ENCODE measurements around the gene TP53AIP1. TPM values are rescaled to one million over a fixed set of nuclear protein-coding genes. Genes with fewer than 3 reads are reported as not detected.
A peak's percentile ranks its signal among the peaks of the same experiment; 100 is the strongest.

The TP53AIP1 gene
- total RNA-seq, 1 donor from 2014 or later = not detected

DNA sequence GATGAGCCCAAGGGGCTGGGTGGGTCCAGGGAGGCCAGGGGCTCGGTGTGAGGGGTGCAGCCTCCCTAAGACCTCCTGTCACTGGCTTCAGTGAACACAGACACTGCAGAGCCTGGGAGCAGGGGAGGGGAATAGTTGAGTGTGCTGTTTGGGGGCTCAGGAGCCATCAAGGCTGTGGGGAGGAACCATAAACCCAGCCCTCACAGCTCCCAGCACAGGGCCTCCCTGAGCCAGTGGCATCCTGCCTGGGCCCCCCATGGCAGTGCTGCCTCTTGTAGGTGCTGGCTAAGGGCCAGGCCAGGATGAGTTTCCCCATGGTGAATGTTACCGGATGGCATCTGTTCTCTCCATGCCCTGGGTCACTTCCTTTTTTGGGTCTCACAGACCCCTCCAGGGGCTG lies 26.0 kb downstream of the TP53AIP1 start:
- Histone ChIP-seq H3K4me1 (peaks cover 20% of the 10 kb centered on the region), H3K36me3 (no peaks in the 10 kb centered on the region), H3K9me3 (replicated peaks) (no peaks in the 10 kb centered on the region), H3K4me3 (no peak overlapping the region), H3K27me3 (ENCODE audit: low read depth) (peaks cover 3% of the 10 kb centered on the region), H3K27ac (replicated peaks) (no peak overlapping the region)
- peak; percentile 7 for DNase-seq
- TF ChIP-seq, protein P1, sequence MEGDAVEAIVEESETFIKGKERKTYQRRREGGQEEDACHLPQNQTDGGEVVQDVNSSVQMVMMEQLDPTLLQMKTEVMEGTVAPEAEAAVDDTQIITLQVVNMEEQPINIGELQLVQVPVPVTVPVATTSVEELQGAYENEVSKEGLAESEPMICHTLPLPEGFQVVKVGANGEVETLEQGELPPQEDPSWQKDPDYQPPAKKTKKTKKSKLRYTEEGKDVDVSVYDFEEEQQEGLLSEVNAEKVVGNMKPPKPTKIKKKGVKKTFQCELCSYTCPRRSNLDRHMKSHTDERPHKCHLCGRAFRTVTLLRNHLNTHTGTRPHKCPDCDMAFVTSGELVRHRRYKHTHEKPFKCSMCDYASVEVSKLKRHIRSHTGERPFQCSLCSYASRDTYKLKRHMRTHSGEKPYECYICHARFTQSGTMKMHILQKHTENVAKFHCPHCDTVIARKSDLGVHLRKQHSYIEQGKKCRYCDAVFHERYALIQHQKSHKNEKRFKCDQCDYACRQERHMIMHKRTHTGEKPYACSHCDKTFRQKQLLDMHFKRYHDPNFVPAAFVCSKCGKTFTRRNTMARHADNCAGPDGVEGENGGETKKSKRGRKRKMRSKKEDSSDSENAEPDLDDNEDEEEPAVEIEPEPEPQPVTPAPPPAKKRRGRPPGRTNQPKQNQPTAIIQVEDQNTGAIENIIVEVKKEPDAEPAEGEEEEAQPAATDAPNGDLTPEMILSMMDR (IDR thresholded peaks at IDR 0.05; ENCODE audit: borderline replicate concordance) = no peak
- intact Hi-C loops (cut with micrococcal nuclease) = no loop called here

DNA sequence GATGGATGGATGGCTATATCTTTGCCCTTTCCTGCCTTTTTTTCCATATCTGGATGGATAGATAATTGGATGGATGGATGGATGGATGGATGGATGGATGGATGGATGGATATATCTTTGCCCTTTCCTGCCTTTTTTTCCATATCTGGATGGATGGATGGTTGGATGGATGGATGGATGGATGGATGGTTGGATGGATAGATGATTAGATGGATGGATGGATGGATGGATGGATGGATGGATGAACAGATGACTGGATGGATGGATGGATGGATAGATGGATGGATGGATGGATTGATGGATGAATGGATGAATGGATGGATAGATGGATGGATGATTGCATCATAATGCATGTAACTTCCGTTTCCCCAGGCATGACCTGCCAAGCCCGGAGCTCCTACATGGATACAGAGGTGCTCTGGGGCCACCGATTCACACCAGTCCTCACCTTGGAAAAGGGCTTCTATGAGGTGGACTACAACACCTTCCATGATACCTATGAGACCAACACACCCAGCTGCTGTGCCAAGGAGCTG lies 26.6 kb downstream of the TP53AIP1 start:
- no peaks in the 10 kb centered on the region for H3K36me3 ChIP-seq
- intact Hi-C loops (cut with micrococcal nuclease) = no loop called here
- TF ChIP-seq, protein P1 (IDR thresholded peaks at IDR 0.05; ENCODE audit: borderline replicate concordance) = no peak
- no peaks in the 10 kb centered on the region for H3K9me3 ChIP-seq (replicated peaks)
- peaks cover 20% of the 10 kb centered on the region for H3K4me1 ChIP-seq
- H3K27ac ChIP-seq (replicated peaks) = no peak overlapping the region
- no peak overlapping the region for H3K4me3 ChIP-seq
- DNase-seq = peak; percentile 7
- no peaks in the 10 kb centered on the region for H3K27me3 ChIP-seq (ENCODE audit: low read depth)

DNA sequence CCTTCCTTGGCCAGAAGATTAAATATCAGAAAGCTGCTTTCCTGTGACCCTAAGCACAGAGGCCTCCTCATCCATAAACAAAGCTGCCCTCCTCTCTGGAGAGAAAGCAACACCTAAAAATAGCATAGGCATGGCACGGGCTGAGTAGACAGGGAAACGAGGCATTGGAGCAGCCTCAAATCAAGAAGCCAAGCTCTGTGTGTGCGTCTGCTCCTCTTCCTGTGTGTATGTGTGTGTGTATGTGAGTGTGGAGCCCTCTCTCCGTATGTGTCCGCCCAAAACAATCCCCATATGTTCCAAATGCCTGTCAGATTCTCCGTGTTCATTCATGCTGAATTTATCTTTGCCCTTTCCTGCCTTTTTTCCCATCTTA lies 27.5 kb downstream of the TP53AIP1 start:
- Histone ChIP-seq H3K9me3 (replicated peaks) (no peaks in the 10 kb centered on the region), H3K4me3 (no peak overlapping the region), H3K36me3 (no peaks in the 10 kb centered on the region), H3K27ac (replicated peaks) (peak overlapping the region; percentile 42), H3K27me3 (ENCODE audit: low read depth) (no peaks in the 10 kb centered on the region), H3K4me1 (peaks cover 20% of the 10 kb centered on the region)
- intact Hi-C loops (cut with micrococcal nuclease) = no loop called here
- peak; percentile 7 for DNase-seq
- TF ChIP-seq, protein P1 (IDR thresholded peaks at IDR 0.05; ENCODE audit: borderline replicate concordance) = no peak

DNA sequence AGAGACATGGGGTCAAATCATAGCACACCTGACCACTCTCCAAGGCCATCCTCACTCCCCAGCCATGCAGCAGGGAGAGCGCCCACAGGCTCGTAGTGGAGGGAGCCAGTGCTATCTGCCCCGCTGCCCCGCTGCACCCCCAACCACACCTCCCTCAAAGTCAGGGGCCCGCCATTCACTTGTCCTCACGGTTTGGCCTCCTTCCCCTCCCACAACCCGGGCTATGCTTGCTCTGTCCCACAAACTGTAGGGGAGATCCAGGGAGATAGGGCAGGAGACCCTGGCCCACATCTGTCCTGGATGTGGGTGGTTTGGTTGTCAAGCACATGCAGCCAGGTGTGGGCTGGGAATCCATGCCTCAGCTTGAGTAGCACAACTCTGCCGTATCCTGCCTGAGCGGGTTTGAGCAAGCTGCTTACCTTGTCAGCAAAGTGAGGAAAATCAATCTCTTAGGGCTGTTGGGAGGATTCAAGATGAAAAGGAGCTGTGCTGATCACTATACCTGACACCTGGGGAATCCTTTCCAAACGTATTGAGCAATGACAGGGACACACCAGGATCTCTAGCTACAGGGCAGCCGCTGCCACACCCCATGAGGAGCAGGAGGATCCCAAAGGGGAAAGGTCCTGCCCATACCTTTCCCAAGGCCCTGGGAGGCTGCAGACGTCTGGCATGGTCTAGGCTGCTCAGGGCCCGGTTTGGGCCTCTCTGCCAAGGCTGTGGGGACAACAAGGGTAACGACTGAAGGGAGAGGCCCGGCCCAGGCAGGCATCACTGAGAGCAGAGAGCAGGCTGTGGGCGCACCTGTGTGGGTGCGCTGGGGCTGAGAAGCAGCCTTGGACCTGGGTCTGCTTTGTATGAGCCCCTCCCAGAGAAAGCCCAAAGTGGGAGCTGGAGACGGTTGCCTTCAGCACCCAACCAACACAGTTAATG lies 28.2 kb downstream of the TP53AIP1 start:
- intact Hi-C loops (cut with micrococcal nuclease) = no loop called here
- DNase-seq = peak; percentile 10
- peaks cover 23% of the 10 kb centered on the region for H3K4me1 ChIP-seq
- no peaks in the 10 kb centered on the region for H3K36me3 ChIP-seq
- no peaks in the 10 kb centered on the region for H3K27me3 ChIP-seq (ENCODE audit: low read depth)
- H3K9me3 ChIP-seq (replicated peaks) = no peaks in the 10 kb centered on the region
- TF ChIP-seq, protein P1 (IDR thresholded peaks at IDR 0.05; ENCODE audit: borderline replicate concordance) = no peak
- H3K27ac ChIP-seq (replicated peaks) = peak overlapping the region; percentile 42
- H3K4me3 ChIP-seq = no peak overlapping the region

DNA sequence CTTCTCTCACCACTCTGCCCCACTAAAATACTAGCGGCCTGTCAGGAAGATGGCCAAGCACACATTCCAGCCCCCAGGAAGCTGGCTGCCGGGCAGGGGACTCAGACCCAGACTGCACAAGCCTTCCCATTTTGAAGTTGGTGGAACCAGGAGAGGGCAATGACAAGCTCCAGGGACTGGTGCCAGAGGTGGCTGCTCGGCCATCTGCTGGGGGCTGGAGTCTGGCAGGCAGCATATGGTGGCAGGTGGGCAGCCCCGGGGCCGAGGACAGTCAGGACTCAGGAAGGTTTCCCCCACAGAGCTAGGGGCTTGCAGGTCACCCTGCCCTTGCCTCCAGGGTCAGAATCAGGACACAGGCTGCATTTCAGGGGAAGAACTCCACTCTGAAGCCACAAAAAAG lies 28.9 kb downstream of the TP53AIP1 start:
- no peaks in the 10 kb centered on the region for H3K27me3 ChIP-seq (ENCODE audit: low read depth)
- intact Hi-C loops (cut with micrococcal nuclease) = no loop called here
- no peak overlapping the region for H3K4me3 ChIP-seq
- H3K9me3 ChIP-seq (replicated peaks) = no peaks in the 10 kb centered on the region
- no peak overlapping the region for H3K27ac ChIP-seq (replicated peaks)
- H3K4me1 ChIP-seq = peaks cover 29% of the 10 kb centered on the region
- TF ChIP-seq, protein P1 (IDR thresholded peaks at IDR 0.05; ENCODE audit: borderline replicate concordance) = no peak
- no peaks in the 10 kb centered on the region for H3K36me3 ChIP-seq
- no peak for DNase-seq

Measured in left ventricle myocardium inferior (tissue), 1 donor.